Endothelial cell of umbilical vein (primary cell): ENCODE results near the gene PUS1. TPM values are rescaled to one million over a fixed set of nuclear protein-coding genes. Genes with fewer than 3 reads are reported as not detected.

Source experiments
- BruUV-seq: library from RNA; stranded (reverse); fragments of 400-500 nt; replicated peaks from 2 replicates; lab custom pipeline; 2021; lab: Mats Ljungman, UMichigan
- CTCF ChIA-PET: fragments of 300-600, 350-600 bp; sonication (Branson Sonifier 250); formaldehyde crosslinking; loops from one replicate; lab custom pipeline; 2021; ENCODE audit warnings: antibody characterized with exemption, inconsistent platforms; lab: Charles Lee
- POLR2A ChIA-PET: fragments of 300-600, 350-600 bp; sonication (Branson Sonifier 250); formaldehyde crosslinking; loops from one replicate; lab custom pipeline; 2021; ENCODE audit warnings: antibody characterized with exemption, inconsistent platforms; lab: Charles Lee
- DNase-seq: peaks from one replicate; pipeline ENCODE4 v3.0.0-alpha.2; 2011; ENCODE audit warnings: low read depth, low spot score
- FAIRE-seq: peaks from 2 replicates; lab custom pipeline; 2011; peaks lifted over from hg19 to GRCh38; lab: Jason Lieb, UNC
- H2AFZ ChIP-seq: 2 replicates; pipeline ENCODE4 v1.6.0; 2012; ENCODE audit warnings: low read depth, low read length, control low read depth, inconsistent platforms
- H3K27ac ChIP-seq: 2 replicates; pipeline ENCODE4 v1.5.1; 2011; ENCODE audit warnings: low read depth, mild to moderate bottlenecking, control low read depth, low read length, moderate library complexity; ENCODE audit not compliant: insufficient read depth
- H3K27me3 ChIP-seq, 2 experiments: 2 replicates each; pipeline versions ENCODE4 v1.6.0 to v1.6.1; 2011; ENCODE audit warnings: low read length in 2 of 2, mixed read lengths in 1 of 2; ENCODE audit not compliant: control insufficient read depth in 2 of 2, insufficient read depth in 2 of 2
- H3K36me3 ChIP-seq, 2 experiments: 2 replicates in 1 of 2; 3 replicates in 1 of 2; pipeline ENCODE4 v1.5.1; 2011; ENCODE audit warnings: low read length in 2 of 2, mild to moderate bottlenecking in 1 of 2, moderate library complexity in 1 of 2; ENCODE audit not compliant: control insufficient read depth in 2 of 2, insufficient read depth in 2 of 2; ENCODE audit errors: extremely low read depth in 1 of 2
- H3K4me1 ChIP-seq: 3 replicates; pipeline ENCODE4 v1.5.1; 2011; ENCODE audit warnings: mild to moderate bottlenecking, low read length; ENCODE audit not compliant: control insufficient read depth, insufficient read depth; ENCODE audit errors: extremely low read depth
- H3K4me2 ChIP-seq: 2 replicates; pipeline ENCODE4 v1.6.1; 2011; ENCODE audit warnings: low read length, control low read depth, mixed read lengths; ENCODE audit not compliant: insufficient read depth
- H3K4me3 ChIP-seq, 3 experiments: fragments of 200-600 bp in 1 of 3; sonication (generic), shearing (Covaris generic) in 1 of 3; replicated peaks in 1 of 3; 2 replicates each; pipeline ENCODE4 v1.5.1; 2011 to 2016; ENCODE audit warnings: control low read depth in 3 of 3, low read length in 3 of 3, mild to moderate bottlenecking in 2 of 3, inconsistent platforms in 1 of 3, low read depth in 1 of 3, moderate library complexity in 1 of 3; ENCODE audit not compliant: insufficient read depth in 1 of 3
- H3K79me2 ChIP-seq: 2 replicates; pipeline ENCODE4 v1.6.0; 2012; ENCODE audit warnings: low read length, inconsistent platforms; ENCODE audit not compliant: control insufficient read depth, insufficient read depth
- H3K9ac ChIP-seq: replicated peaks from 2 replicates; pipeline ENCODE3; 2011; ENCODE audit warnings: low read length, control low read depth; ENCODE audit not compliant: insufficient read depth; ENCODE audit errors: extremely low read depth
- H3K9me1 ChIP-seq: replicated peaks from 3 replicates; pipeline ENCODE4 v1.6.0; 2011; ENCODE audit warnings: mild to moderate bottlenecking, low read length; ENCODE audit not compliant: control insufficient read depth, insufficient read depth; ENCODE audit errors: extremely low read depth
- H3K9me3 ChIP-seq: replicated peaks from 2 replicates; pipeline ENCODE4 v1.5.1; 2012; ENCODE audit warnings: low read length, inconsistent platforms; ENCODE audit not compliant: control insufficient read depth, insufficient read depth
- H4K20me1 ChIP-seq: replicated peaks from 2 replicates; pipeline ENCODE3; 2011; ENCODE audit warnings: mild to moderate bottlenecking, low read length; ENCODE audit not compliant: control insufficient read depth, insufficient read depth; ENCODE audit errors: extremely low read depth
- CTCF ChIP-seq, 2 donors: IDR thresholded peaks; 1 replicate in 1 of 2; 2 replicates in 1 of 2; pipeline ENCODE4 v1.5.1; 2011; ENCODE audit warnings: low read length in 2 of 2, mild to moderate bottlenecking in 2 of 2, moderate library complexity in 2 of 2, control low read depth in 1 of 2, inconsistent platforms in 1 of 2, low read depth in 1 of 2; ENCODE audit not compliant: insufficient read depth in 1 of 2; ENCODE audit errors: extremely low read depth in 1 of 2
- EZH2 ChIP-seq: IDR thresholded peaks from 2 replicates; pipeline ENCODE4 v1.6.1; 2012; ENCODE audit warnings: borderline replicate concordance, low read depth, mild to moderate bottlenecking, moderate library complexity, low read length, inconsistent platforms; ENCODE audit not compliant: severe bottlenecking
- FOS ChIP-seq: IDR thresholded peaks from 2 replicates; pipeline ENCODE4 v1.6.1; 2011; ENCODE audit warnings: mild to moderate bottlenecking, low read length, moderate library complexity, borderline replicate concordance; ENCODE audit not compliant: insufficient read depth
- GATA2 ChIP-seq: IDR thresholded peaks from 2 replicates; pipeline ENCODE4 v1.7.0; 2011; ENCODE audit warnings: low read depth, mild to moderate bottlenecking, moderate library complexity, mixed read lengths, low read length; ENCODE audit not compliant: insufficient read length, insufficient read depth
- JUN ChIP-seq: IDR thresholded peaks from 2 replicates; pipeline ENCODE4 v1.6.1; 2011; ENCODE audit warnings: borderline replicate concordance, low read depth; ENCODE audit not compliant: insufficient read length, insufficient read depth
- MAX ChIP-seq: IDR thresholded peaks from 2 replicates; pipeline ENCODE4 v1.6.1; 2011; ENCODE audit not compliant: insufficient read depth, insufficient read length
- MYC ChIP-seq: IDR thresholded peaks from one replicate; pipeline ENCODE4 v1.6.1; 2011; ENCODE audit warnings: mild to moderate bottlenecking, low read depth, low read length
- POLR2A ChIP-seq: IDR thresholded peaks from 2 replicates; pipeline ENCODE4 v1.6.1; 2012; ENCODE audit warnings: low read depth, mild to moderate bottlenecking, control low read depth, low read length
- POLR2AphosphoS5 ChIP-seq: IDR thresholded peaks from 2 replicates; pipeline ENCODE4 v1.6.1; 2012; ENCODE audit warnings: low read depth, mild to moderate bottlenecking, control low read depth, low read length, moderate library complexity; ENCODE audit not compliant: insufficient read depth
- dilution Hi-C: fragments of 300-500 bp; cut with MboI; formaldehyde crosslinking; loops from one replicate; pipeline ENCODE4 v1.15.0; 2019; ENCODE audit warnings: low sequenced_read_pairs; ENCODE audit not compliant: extremely low pct_ligation_motif_present
- intact Hi-C: fragments of 100-400 bp; cut with micrococcal nuclease; formaldehyde crosslinking; loops from one replicate; pipeline ENCODE4 v1.10.0; 2022
- polyA plus RNA-seq, 4 experiments: library from polyadenylated mRNA; depleted of rRNA in 3 of 4; stranded (reverse) in 3 of 4; unstranded in 1 of 4; fragments of >200 nt; gene quantifications; 2 replicates each; pipeline versions ENCODE4 v1.2.1 to v1.2.3, GENCODE V29; 2011 to 2012; ENCODE audit warnings: missing spikeins in 1 of 4
- total RNA-seq: library from RNA; stranded (reverse); gene quantifications from 2 replicates; pipeline ENCODE4 v1.2.3, GENCODE V29; 2021

The PUS1 gene
- total and polyA plus RNA-seq, 2 donors (not counting 3 experiments of a cell fraction or from before 2014, with no cell fraction given), result 33.9 to 52.2 TPM

DNA sequence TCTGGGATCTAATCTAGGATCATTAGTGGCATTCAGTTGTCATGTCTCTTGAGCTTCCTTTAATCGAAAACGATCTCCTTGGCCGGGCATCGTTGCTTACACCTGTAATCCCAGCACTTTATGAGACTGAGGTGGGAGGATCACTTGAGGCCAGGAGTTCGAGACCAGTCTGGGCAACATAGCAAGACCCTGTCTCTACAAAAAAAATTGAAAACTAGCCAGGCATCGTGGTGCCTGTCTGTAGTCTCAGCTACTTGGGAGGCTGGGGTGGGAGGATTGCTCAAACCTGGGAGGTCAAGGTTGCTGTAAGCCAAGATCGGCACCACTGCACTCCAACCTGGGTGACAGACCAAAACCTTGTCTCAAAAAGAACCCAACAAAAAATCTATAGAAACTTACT lies 9.0 kb downstream of the PUS1 start:
- Histone ChIP-seq H3K9me3 (no peaks in the 10 kb centered on the region), H3K4me2 (no peak overlapping the region), H3K4me3 (no peak overlapping the region), H3K79me2 (no peaks in the 10 kb centered on the region), H3K27ac (no peak overlapping the region), H3K9ac (no peak overlapping the region), H3K9me1 (no peaks in the 10 kb centered on the region), H4K20me1 (no peaks in the 10 kb centered on the region), H3K4me1 (no peaks in the 10 kb centered on the region), H2AFZ (no peak overlapping the region), H3K27me3 (no peaks in the 10 kb centered on the region), H3K36me3 (peaks cover 3 to 31% of the 10 kb centered on the region in 2 experiments)
- no TSS peak for BruUV-seq
- no peak for TF ChIP-seq GATA2
- TF ChIP-seq POLR2AphosphoS5, result no peak
- TF ChIP-seq FOS, result no peak
- no peak for TF ChIP-seq JUN
- TF ChIP-seq POLR2A, result no peak
- TF ChIP-seq MAX, result no peak
- no peak for TF ChIP-seq MYC
- TF ChIP-seq CTCF (IDR thresholded peaks at IDR 0.05; ENCODE audit: extremely low read depth in 1 of 2, insufficient read depth in 1 of 2, low read depth in 1 of 2, low read length in 2 of 2), result no peak
- no peak for TF ChIP-seq EZH2
- CTCF ChIA-PET, result no interaction called here
- intact Hi-C loops (no loop called here), dilution Hi-C loops (no loop called here)
- POLR2A ChIA-PET, result interaction anchor here (0.5 kb wide), 1 partner anchor 9 kb away, joined by 3 read pairs; the partner anchor contains the start of gene PUS1
- DNase-seq (no peak), FAIRE-seq (peak; percentile 12)
